ENCODE measurements around the gene H2BW2. TPM values are rescaled to one million over a fixed set of nuclear protein-coding genes. Genes with fewer than 3 reads are reported as not detected.
"Not testable (repeated sequence)": the region's sequence is repeated elsewhere in the genome, so short reads cannot be mapped to it uniquely, and the experiment has no call there.

H2BW2 gene
- total RNA-seq, result not detected in 2 replicates

- intact Hi-C loops (cut with micrococcal nuclease), result no loop called here
Observed at GRCh38 chrX:104039689-104040505, at the start of gene H2BW2. Gene H2BW2 (plus strand): TSS chrX:104039956. CDS start chrX:104039995, 39 bp downstream.

DNA sequence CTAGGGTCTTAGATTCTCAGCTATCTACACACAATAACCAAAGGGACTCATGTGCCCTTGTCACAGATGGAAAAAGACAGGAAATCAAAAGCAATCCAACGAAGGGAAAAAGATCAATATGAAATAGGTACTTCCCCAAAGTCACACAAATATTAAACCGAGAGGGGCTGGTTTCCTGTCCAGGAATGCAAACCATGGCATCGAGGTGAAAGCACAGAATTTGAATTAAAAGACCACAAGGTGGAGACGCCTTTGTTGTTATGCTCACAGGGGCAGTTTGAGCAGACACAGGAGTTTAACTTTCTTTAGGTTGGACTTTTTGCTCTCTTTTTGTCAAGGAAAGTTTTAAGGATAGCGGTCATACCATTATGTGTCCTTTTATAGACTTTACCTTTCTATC is 40.5 kb upstream of the H2BW2 start:
- intact Hi-C loops (cut with micrococcal nuclease), result no loop called here

DNA sequence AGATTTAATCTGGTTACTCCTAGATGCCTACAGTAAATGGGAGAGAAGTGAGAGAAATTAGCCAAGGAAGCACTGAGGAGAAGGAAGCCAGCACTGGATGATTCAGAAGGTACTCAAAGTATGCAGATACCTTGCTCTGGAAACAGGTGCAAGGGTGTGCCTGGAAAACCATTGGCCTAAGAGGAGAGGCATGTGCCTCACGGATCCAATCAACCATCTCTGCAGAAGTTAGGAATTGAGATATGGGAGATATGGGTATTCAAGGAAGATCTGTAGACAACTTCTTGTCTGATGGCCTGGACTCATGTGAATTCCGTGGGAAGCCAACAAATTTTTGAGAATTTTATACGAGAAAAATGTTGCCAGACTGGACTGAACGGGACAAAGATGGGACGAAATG is 30.9 kb upstream of the H2BW2 start:
- intact Hi-C loops (cut with micrococcal nuclease), result no loop called here

DNA sequence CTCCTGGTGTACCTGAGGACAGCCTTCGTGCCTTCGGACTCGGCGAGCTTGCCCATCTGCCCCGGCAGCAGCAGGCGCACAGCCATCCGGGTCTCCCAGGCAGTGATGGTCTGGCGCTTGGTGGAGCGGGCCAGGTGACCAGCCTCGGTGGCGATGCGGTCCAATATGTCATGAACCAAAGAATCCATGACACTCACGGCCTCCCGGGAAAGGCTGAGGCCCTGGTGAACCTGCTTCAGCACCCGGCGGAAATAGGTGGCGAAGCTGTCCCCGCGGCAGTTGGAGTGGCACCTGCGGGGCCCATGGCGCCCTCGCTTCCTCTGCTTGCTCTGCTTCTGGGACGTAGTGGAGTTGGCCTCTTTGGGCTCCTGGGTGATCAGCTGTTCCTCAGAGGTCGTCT is 26.6 kb upstream of the H2BW2 start:
- intact Hi-C loops (cut with micrococcal nuclease), result no loop called here

DNA sequence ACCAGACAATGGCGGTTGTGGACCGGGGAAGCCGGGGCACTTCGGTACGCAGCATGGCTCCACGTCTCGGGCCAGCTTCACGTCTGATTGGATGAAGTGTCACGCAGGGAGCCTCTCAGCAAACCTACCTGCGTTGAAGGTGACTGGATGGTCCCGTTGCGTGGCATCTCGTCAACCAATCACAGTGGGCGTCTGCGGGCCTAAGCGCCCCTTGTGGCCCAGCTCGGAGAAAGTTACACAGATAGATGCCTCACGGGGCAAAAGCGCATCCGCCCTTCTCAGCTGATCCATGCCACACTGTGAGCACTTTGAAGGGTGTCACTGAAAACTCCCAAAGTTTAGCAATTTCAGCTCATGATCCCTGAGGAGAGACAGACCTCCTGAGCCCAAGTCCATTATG is 26.1 kb upstream of the H2BW2 start, which contains the start of gene H2BW1:
Gene H2BW1 (minus strand): TSS at position 103 of the 400 bp plus-strand sequence. CDS start 132 bp downstream, outside the sequence.
- intact Hi-C loops (cut with micrococcal nuclease), result no loop called here

GRCh38 chrX:104015576-104015975 is 24.2 kb upstream of the H2BW2 start:
- intact Hi-C loops (cut with micrococcal nuclease), result not testable (repeated sequence)

DNA sequence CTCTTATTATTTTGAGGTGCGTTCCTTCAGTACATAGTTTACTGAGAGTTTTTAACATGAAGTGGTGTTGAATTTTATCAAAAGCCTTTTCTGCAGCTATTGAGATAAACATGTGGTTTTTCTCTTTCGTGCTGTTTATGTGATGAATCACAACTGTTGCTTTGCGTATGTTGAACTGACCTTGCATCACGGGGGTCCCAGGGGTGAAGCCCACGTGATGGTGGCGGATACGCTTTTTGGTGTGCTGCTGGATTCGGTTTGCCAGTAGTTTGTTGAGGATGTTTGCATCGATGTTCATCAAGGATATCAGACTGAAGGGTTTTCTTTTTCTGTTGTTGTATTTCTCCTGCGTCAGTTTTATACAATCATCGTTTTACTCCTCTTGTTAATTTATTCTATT is 21.6 kb upstream of the H2BW2 start:
- intact Hi-C loops (cut with micrococcal nuclease), result no loop called here

DNA sequence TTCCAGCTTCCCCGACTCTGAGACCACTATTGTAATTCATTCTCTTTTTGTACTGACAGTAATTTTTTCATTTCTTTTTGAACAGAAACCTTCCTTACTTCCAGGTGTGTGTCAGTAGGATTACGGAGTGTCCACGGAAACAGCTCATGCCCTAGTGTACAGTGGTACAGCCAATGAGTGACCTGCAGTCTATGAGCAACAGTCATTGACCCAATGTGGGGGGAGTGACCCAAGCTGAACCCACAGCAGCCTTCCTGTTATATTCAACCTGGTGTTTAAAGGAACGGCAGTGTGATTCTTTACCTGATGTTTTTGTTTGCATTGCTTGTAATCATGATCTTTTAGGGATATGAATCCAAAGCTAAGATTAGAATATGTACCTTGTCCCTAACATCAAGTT is 1.2 kb downstream of the H2BW2 start:
- intact Hi-C loops (cut with micrococcal nuclease), result no loop called here

DNA sequence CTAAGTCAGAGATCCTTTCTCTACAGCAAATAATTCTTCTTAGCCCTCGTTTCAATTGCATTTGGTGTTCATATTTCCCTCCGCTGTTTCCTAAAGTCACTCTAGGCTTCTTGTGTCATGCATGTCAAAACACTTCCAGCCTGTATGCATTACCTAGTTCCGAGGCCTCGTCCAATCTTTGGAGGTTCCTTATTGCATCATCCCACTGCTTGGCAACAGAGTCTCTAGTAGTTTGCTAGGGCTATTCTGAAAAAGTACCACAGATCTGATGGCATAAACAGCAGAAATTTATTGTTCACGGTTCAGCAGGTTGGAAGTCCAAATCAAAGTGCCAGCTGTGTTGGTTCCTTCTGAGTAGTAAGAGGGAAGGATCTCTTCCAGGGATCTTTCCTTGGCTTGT is 5.9 kb downstream of the H2BW2 start:
- intact Hi-C loops (cut with micrococcal nuclease), result no loop called here

- intact Hi-C loops (cut with micrococcal nuclease), result no loop called here
Observed at GRCh38 chrX:104047171-104047570, 7.4 kb downstream of the H2BW2 start.

- intact Hi-C loops (cut with micrococcal nuclease), result not testable (repeated sequence)
Observed at GRCh38 chrX:104054956-104055355, 15.2 kb downstream of the H2BW2 start.

- intact Hi-C loops (cut with micrococcal nuclease), result not testable (repeated sequence)
Observed at GRCh38 chrX:104062636-104063035, 22.9 kb downstream of the H2BW2 start.

DNA sequence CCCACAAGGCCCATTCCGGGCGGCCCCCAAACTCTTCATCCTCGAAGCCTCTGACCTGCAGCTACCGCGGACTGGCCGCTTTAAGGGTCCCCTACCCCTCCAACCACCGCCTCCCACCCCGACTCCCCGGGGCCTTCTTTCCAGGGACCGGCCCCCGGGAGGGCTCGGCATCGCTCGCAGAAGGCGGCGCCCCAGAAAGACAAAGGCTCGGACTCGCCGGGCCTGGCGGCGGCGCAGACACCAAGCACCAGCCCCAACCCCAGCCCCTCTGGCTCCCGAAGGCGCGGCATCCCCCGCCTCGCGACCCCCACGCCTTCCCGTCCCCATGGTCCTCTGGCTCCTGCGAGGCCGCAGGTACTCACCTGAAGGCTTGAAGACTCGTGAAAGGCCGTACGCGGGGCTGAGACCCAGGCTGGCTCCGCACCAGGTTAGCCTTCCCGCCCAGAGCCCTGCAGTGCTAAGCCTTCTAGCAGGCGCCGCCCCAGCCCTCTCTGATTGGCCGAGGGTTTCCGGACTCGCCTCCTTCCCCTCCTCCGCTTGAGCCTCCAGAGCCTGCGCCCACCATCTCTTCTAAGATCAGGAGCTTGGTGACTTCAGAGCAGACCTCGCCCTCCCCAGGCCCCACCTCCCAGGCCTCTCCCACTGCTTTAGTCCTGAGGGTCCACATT is 36.2 kb downstream of the H2BW2 start, which contains the start of gene TMSB15C:
Gene TMSB15C (minus strand): TSS at position 459 of the 668 bp plus-strand sequence.
- intact Hi-C loops (cut with micrococcal nuclease), result not testable (repeated sequence)

GRCh38 chrX:104077854-104078253 is 38.1 kb downstream of the H2BW2 start:
- intact Hi-C loops (cut with micrococcal nuclease), result not testable (repeated sequence)

- intact Hi-C loops (cut with micrococcal nuclease), result no loop called here
Observed at GRCh38 chrX:104084063-104084462, 44.3 kb downstream of the H2BW2 start.

- intact Hi-C loops (cut with micrococcal nuclease), result no loop called here
Observed at GRCh38 chrX:104084534-104085277, 45.0 kb downstream of the H2BW2 start.

DNA sequence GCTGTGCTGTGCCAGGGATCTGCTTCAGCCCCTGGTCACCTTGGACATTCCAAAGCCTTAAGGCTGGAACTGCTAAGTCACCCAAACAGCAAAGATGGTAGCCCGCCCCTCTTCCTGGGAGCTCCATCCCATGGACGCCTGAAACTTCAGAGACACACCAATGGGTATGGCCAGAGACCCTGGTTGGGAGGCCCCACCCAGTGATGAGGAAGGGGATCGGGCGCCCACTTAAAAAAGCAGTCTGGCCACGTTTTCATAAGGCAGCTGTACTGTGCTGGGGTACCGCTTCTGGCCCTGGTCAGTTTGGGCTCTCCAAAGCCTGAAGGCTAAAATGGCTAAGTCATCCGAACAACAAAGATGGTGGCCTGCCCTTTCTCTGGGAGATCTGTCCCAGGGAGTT is 45.7 kb downstream of the H2BW2 start:
- intact Hi-C loops (cut with micrococcal nuclease), result no loop called here

- intact Hi-C loops (cut with micrococcal nuclease), result no loop called here
Observed at GRCh38 chrX:104085919-104086318, 46.2 kb downstream of the H2BW2 start.

Measured in T-helper 1 cell treated with Interleukin-12 subunit alpha and Interleukin-12 subunit beta and Interleukin-4 antibody, amounts not matched to agents 30 ng/mL and 1 ng/mL, for 36 hours (primary cell).